GM18526 (cell line): ENCODE results near the gene ZNF143.
A peak's percentile ranks its signal among the peaks of the same experiment; 100 is the strongest.

ENCODE experiments used
- POLR2A ChIP-seq: IDR thresholded peaks from 3 replicates; pipeline ENCODE4 v1.6.1; 2011; ENCODE audit not compliant: insufficient read length; ENCODE audit errors: extremely low read depth

Gene ZNF143

GRCh38 chr11:9568161-9568853 is 107.5 kb downstream of the ZNF143 start:
- TF ChIP-seq POLR2A: no peak

GRCh38 chr11:9568854-9569587 is 108.2 kb downstream of the ZNF143 start:
- TF ChIP-seq POLR2A: no peak

GRCh38 chr11:9569588-9570164 is 108.9 kb downstream of the ZNF143 start:
- TF ChIP-seq POLR2A: no peak

- no peak for TF ChIP-seq POLR2A
These were observed 109.7 kb downstream of the ZNF143 start for GRCh38 chr11:9570313-9571025.

- no peak for TF ChIP-seq POLR2A
These were observed 110.4 kb downstream of the ZNF143 start for GRCh38 chr11:9571071-9571762.

- TF ChIP-seq POLR2A: no peak
These were observed 110.9 kb downstream of the ZNF143 start for GRCh38 chr11:9571763-9572115.

- peak; percentile 60 for TF ChIP-seq POLR2A
These were observed 112.4 kb downstream of the ZNF143 start, which contains the start of gene WEE1 for GRCh38 chr11:9573052-9573774. Gene WEE1, plus strand, starts transcription at chr11:9573670. Its CDS starts 264 bp downstream, at chr11:9573934.

GRCh38 chr11:9573775-9574621 is 113.2 kb downstream of the ZNF143 start:
- TF ChIP-seq POLR2A: no peak

- TF ChIP-seq POLR2A: no peak
These were observed 113.9 kb downstream of the ZNF143 start for GRCh38 chr11:9574622-9575259.

GRCh38 chr11:9575260-9576240 is 114.7 kb downstream of the ZNF143 start:
- TF ChIP-seq POLR2A: no peak

- no peak for TF ChIP-seq POLR2A
These were observed 116.0 kb downstream of the ZNF143 start for GRCh38 chr11:9576701-9577381.

- no peak for TF ChIP-seq POLR2A
These were observed 116.7 kb downstream of the ZNF143 start for GRCh38 chr11:9577556-9577955.
